HG03060 (cell line): ENCODE measurements around the gene GPR137.

Experiments
- ATAC-seq: cut with Tn5 transposase; IDR thresholded peaks from one replicate; pipeline ENCODE4 v1.9.1; 2021; ENCODE audit warnings: low read depth, moderate number of reproducible peaks; ENCODE audit not compliant: unreplicated experiment

Gene GPR137

DNA sequence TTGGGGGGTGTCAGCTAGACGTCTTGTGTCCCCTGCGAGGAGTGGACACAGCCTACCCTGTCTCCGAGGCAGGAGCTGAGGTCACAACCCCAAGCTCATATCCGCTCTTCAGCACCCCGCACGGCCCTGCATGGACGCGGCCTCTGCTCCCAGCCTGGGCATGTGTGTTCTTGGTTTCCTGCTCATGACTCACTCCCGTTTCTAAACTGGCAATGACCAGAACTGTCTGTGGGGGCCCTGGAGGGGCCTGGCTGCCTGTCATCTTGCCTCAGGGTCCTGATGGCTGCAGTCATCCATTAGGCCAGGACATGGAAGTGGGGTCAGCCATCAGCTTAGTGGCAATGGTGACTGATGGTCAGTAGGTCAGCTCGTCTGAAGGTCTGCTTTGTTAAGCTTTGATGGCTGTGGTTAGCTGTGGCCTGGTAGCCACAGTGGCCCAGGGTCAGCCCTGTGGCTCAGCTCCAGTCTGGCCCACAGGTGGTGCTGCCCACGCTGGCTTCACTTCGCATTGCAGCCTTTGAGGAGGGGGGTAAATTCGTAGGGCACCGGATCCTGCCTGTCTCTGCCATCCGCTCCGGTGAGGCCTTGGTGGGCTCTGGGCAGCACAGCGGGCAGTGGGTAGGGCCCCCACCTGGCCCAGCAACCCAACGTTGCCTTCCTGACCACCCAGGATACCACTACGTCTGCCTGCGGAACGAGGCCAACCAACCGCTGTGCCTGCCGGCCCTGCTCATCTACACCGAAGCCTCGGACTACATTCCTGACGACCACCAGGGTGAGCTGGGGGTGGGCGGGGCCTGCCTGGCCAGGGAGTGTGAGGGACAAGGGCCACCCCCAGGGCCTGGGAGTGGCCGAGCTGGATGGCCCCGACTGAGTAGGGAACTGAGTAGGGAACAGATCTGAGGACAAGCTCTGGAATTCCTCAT, 22.4 kb upstream of the GPR137 start:
- ATAC-seq = no peak

DNA sequence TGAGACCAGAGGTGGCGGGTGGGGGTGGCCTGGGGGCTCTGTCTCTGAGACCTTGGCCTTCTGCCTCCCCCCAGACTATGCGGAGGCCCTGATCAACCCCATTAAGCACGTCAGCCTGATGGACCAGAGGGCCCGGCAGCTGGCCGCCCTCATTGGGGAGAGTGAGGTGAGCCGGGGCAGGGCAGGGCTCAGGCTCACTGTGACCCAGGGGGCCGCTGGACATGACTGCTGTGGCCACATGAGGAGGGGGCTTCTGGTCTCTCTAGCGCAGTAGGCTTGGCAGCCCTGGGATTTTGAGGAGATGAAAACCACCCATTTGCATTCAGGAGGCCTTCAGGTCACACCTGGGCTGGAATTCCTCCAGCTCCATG, 21.7 kb upstream of the GPR137 start:
- no peak for ATAC-seq

DNA sequence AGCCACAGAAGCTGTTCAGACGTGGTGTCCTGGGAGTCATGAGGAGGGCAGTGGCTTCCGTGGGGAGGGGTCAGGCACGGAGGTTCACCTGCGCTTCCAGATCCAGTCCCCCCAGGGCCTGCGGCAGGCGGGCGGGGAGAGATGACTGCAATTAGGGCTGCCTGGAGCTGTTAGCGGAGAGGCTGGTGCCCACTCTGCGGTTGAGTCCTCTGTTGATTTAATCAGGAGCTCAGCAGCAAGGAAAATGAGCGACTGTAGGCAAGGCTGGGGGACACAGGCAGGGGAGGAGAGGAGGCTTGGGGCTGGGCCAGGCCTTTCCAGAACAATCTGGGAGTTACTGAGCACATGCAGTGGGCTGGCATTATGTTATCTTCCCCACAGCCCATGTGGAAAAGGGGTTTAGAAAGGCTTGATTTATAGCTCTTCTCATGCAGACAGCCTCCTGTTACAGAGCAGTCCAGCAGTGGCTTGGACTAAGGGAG, 21.2 kb upstream of the GPR137 start:
- ATAC-seq = no peak

DNA sequence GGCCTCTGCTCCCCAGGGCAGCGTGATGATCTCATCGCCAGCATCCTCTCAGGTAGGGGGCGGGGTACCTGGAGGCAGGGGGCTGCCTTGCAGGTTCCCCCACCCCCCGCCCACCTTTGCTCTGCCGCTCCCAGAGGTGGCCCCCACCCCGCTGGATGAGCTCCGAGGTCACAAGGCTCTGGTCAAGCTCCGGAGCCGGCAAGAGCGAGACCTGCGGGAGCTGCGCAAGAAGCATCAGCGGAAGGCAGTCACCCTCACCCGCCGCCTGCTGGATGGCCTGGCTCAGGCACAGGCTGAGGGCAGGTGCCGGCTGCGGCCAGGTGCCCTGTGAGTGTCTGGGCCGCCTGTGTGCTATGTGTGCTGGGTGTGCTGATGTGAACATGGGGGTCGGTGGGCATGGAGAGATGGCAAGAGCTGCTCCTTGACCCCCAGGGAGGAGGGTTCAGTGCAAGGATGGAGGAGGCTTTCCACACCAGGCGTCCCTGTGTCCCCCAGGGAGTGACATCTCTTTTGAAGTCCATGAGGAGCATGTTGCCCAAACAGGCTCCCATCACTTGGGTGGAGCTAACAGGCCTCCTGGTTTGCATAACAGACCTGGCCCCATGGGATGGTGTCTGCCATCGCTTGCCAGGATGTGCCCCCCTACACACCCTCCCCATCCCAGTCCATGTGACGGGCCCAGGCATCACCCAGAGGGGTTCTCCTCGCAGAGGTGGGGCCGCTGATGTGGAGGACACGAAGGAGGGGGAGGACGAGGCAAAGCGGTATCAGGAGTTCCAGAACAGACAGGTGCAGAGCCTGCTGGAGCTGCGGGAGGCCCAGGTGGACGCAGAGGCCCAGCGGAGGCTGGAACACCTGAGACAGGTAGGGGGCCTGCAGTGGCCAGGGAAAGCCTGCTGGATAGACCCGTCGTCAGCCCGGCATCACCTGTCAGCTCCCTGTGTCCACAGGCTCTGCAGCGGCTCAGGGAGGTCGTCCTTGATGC, 20.2 kb upstream of the GPR137 start:
- ATAC-seq = no peak

DNA sequence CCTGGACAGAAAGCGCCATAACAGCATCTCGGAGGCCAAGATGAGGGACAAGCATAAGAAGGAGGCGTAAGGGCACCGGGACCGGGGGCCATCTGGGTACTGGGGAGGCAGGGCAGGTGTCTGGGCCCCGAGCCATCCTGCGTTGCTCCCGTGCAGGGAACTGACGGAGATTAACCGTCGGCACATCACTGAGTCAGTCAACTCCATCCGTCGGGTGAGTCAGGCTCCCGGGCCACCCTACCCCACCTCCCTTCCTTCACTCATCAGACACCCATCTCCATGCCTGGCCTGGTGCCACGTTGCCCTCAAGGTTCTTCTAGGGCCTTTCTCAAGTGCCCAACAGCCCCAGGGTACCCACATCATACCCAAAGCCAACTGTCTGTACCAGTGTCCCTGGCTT, 19.3 kb upstream of the GPR137 start:
- no peak for ATAC-seq

DNA sequence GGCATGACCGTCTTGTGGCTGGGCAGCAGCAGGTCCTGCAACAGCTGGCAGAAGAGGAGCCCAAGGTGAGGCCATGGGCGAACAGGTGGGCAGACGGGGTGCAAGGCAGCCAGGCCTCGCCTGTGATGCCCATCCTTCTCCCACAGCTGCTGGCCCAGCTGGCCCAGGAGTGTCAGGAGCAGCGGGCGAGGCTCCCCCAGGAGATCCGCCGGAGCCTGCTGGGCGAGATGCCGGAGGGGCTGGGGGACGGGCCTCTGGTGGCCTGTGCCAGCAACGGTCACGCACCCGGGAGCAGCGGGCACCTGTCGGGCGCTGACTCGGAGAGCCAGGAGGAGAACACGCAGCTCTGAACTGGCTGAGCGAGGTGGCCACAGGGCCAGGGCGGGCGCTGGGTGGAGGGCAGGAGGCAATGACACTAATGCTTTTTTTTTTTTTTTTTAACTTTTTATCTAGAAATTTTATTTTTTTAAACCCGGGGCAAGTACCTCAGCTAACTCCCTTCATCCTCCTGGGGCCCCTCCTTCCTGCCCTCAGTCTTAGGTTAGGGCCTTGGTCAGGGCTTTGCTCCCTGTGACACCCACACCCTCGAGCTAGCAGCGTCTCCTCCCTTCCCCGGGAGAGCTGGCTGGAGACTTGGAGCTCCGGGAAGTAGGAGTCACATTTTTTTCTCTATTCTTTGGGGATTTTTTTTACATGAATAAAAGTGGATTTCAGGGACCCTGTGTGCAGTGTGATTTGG, 18.3 kb upstream of the GPR137 start:
- ATAC-seq = no peak

DNA sequence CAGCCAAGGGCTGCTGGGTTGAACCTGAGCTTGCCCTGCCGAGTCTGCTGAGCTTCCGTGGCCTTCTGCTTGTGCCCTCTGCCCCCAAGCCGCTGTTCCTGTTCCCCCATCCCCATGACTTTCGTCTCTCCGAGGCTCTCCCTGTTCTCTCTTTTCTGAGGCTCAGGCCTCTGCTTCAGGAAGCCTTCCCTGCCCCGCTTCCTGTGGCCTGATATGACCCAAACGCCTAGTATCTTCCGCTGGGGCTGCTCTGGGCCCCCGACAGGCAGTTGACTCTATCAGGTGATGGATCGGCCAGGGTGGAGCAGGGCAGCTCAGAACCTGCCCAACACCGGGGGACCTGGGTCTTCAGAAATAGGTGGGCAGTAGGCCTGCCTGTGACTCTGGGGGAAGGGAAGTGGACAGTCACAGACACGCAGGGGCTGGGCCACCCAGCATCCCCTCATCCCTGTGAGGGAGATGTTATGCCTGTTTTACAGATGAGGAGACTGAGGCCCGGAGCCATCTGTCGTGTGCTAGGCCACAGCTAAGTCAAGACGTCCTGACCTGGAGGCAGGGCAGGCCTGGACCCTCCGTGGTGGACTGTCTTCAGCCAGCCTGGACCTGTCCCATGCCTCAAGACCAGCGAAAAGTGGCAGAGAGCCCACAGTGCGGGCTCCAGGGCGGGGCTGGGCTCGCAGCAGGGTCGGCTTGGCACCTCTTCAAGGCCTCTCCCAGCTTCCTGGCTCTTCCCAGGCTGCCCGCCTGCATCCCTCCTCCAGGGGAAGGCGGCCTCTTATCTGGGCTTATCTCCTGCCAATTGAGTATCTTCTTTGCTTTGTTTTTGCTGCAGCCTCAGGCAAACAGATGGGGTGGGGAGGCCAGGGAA, 17.4 kb upstream of the GPR137 start:
- ATAC-seq = no peak

DNA sequence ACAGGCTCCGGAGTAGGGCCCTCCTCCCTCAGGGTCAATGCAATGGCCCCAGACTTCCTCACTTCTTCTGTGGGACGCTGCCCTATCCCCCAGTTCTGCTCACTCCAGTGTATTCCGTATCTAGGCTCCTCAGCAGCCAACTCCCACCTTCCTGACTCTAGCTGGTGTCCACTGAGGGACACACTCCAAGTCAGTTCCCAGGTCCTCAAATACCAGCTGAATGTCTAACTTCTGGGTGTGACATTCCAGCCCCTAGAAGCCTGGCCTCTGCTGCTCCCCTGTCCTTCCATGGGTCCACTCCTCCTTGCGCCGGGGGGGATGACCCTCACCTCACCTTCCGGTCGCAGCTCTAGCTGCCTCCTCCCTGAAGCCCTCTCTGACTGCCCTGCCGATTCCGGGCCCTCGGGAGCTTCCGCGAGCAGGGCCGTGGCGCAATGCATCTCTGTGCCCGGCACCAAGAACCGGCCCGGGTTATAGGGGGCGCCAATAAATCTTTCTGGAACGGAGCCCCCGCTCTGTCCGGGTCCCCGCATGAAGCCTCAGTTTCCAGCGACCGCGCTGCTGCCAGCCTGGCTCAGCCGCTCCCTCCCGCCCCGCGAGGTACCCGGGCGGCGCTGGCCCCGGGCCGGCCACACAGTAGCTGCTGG, 16.6 kb upstream of the GPR137 start:
- no peak for ATAC-seq

DNA sequence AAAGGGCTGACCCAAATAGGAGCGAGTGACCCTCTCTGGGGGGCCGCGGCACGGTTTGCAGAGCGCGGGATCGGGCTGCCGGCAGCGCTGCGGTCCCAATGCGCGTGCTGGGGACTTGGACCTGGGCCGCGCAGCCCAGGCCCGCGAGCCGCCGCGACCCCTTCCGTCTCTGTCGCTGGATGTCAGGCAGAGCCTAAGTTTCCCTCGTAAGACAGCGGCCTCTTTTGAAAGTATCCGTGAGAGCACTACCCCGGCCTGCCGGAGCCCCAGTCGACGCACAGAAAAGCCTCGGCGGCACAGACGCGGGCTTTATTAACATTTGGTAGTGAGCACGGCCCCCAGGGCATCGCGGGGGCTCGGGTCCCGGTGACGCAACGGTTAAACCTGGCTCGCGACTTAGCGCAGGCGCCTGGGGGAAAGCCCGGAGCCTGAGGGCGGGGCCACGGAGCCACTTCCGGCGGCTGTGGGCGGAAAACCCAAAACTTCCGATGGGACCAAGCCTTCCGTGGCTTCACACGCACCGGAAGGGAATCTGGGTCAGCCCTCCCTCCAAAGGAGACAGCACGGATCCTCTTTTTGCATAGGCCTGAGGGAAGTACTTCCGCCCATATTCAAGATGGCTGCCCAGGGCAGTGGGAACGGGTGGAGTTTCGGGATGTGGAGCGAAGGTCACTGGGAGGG, 16.0 kb upstream of the GPR137 start:
- ATAC-seq = peak; percentile 71

DNA sequence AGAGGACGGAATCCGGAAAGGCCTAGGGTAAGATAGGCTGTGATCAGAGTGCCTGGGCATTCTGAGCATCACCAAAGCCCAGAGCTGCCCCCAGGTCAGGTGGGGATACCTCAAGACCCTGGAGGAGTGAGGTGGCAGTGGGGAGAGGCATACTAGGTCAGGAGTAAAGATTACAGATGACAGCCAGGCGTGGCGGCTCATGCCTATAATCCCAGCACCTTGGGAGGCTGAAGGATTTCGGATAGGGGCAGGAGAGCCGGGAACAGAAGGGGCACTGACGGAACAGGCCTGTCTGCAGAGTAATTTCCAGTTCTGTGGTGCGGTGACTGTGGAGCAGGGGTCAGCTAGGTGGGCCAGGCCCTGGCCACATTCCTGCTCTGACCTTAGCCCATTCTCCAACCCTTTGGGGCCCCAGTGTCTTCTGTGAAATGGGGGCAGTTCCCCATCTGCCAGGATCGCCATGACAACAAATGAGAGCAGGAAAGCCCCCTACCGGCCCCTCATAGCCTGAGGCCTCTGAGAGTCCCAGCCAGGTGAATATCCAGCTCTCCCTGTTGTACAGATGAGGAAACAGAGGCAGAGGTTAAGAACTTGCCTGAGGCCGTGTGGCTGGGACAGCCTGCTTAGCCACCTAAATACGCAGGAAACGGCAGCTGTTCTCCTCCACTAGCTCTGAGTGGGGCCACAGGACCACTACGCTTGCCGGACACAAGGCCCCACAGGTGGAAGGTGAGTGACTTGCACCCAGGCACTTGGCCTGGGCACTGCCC, 10.4 kb upstream of the GPR137 start:
- no peak for ATAC-seq

DNA sequence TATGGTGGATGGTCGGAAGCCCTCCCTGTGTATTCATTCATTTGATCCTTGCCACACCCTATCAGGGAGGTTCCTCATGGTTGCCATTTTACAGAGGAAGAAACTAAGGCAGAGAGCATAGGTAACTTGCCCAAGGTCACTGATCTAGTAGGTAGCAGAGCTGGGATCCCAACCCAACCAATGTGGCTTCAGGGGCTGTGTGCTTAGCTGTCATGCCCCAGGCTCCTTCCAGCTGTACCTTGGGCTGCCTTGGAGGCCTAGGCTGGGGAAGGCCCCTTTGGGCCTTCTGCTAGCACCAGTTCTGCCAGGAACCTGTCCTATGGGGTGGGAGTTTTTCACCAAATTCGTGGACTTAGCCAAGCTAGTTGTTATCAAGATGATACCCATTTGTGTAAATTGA, 9.8 kb upstream of the GPR137 start:
- no peak for ATAC-seq

DNA sequence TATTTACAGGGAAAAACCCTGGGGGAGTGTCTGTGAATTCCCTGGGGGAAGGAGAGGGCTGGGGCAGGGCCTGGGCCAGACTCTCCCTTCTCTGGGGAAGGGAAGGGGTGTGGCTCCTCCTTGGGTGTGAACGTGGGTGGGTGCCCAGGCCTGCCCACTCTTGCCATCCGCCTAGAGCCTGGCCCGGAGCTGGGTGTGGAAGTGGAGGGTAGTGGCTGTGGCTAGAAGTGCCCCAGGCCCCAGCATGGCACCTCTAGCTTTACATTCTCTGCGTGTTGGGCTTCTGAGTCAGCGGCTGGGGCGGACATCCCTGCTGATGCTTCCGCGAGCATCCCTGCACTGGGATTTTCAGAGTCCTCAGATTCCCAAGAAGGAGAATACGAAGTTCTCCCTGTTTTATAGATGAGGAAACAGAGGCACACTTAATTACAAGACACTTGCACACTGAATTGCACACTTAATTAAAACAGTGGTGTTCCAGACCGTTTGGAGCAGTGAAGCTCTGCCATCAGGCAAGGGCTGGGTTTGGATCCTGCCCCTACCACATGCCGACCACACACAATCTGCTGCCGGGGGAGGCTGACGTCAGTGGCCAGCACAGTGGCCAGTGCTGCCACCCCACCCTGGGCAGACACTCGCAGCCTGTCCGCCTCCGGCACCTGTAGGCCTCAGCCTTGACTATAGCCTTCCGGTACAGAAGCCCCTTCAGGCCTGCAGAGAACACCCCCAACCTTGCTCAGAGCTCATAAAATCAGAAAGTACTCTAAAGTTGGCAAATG, 8.8 kb upstream of the GPR137 start:
- no peak for ATAC-seq

DNA sequence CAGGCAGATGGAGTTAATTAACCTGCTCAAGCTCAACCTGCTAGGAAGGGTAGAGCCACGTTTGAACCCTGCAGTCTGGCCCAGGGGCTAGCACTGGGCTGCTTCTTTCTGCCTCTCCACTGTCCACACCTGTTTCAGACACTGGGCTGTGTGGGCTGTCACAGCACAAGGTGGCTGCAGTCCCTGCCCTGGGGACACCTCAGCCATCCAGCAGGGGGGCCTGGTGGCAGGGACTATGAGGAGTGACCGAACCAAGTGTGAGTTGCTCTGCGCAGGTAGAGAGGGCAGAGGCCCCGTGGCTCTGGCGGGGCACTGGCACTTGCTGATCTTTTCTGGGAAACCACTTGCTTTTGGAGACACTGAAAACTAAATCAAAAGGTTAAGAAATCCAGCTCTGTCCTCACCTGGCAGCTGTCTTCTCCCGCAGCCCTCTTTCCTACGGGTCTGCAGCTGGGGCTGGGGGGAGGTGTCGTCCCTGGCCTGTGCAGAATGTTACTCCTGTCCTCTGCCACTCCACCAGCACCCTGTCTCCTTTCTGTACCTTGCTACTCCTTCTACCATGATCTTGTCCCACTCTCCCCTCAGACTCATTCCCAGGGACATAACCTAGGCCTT, 7.0 kb upstream of the GPR137 start:
- no peak for ATAC-seq

DNA sequence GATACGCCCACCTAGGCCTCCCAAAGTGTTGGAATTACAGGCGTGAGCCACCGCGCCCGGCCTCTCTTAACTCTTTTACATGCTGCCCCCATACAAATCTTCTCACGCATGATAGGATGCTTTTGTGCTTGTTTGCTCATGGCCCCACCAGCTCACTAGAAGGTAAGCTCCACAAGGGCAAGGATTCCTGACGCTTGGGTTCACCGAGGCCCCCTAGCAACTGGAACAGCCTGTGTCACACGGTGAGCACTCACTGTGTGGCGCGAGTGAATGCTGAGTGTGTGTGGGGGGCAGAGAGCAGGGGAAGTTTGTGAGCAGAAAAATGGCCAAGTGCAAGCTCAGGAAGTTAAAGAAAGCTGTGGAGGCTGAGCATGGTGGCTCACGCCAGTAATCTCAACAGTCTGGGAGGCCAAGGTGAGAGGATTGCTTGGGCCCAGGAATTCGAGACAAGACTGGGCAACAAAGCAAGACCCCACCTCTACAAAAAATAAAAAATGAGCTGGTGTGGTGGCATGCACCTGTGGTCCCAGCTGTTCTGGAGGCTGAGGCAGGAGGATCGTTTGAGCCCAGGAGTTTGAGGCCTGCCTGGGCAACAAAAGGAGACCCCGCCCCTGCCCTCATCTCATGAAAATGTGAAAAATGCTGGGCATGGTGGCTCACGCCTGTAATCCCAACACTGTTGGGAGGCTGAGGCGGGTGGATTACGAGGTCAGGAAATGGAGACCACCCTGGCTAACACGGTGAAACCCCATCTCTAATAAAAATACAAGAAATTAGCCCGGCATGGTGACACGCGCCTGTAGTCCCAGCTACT, 3.5 kb upstream of the GPR137 start:
- no peak for ATAC-seq

DNA sequence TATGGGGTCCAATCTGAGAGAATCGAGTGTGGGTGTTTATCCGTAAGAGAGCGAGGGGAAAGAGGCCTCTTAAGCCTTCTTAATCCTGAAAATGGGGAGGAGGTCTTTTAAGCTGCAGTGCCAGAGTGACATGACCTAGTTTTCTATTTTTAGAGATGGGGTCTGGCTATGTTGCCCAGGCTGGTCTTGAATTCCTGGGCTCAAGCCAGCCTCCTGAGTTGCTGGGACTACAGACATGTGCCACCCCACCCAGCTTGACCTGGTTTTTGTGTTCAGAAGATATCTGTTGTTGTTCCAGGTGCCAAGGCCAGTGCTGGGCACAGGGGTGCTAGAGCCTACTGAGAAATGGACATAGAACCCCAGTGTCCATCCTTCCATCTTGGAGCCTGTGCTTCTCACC, 2.6 kb upstream of the GPR137 start:
- no peak for ATAC-seq
